K562 (cell line): ENCODE results near the gene SMIM12. TPM values are rescaled to one million over a fixed set of nuclear protein-coding genes. Genes with fewer than 3 reads are reported as not detected.

Source experiments
- FOXJ3 ChIP-seq: sonication (generic); formaldehyde crosslinking; IDR thresholded peaks from 2 replicates; pipeline ENCODE4 v1.4.0; 2020; ENCODE audit warnings: mild to moderate bottlenecking, missing genetic modification reagents
- MBD1 ChIP-seq: fragments of 250-450 bp; sonication (Bioruptor Pico); IDR thresholded peaks from 2 replicates; pipeline ENCODE4 v1.8.0; 2022; ENCODE audit warnings: inconsistent platforms
- NKRF ChIP-seq: fragments of 450-650 bp; IDR thresholded peaks from 2 replicates; pipeline ENCODE4 v1.6.1; 2016; ENCODE audit warnings: borderline replicate concordance
- SP2 ChIP-seq: IDR thresholded peaks from 2 replicates; pipeline ENCODE4 v1.6.1; 2011; ENCODE audit warnings: mild to moderate bottlenecking, low read depth, low read length, moderate library complexity; ENCODE audit not compliant: poor library complexity, severe bottlenecking; ENCODE audit errors: extremely low read depth
- ZBTB40 ChIP-seq, 2 experiments: fragments of 450-650 bp in 1 of 2; sonication (generic) in 1 of 2; formaldehyde crosslinking in 1 of 2; IDR thresholded peaks; 2 replicates each; pipeline versions ENCODE4 v1.7.1 to v1.9.0; 2016 to 2022; ENCODE audit warnings: inconsistent platforms in 1 of 2, mild to moderate bottlenecking in 1 of 2, missing genetic modification reagents in 1 of 2
- ZFX ChIP-seq: sonication (generic); formaldehyde crosslinking; IDR thresholded peaks from 2 replicates; pipeline ENCODE4 v1.8.0; 2022; ENCODE audit warnings: mild to moderate bottlenecking, missing genetic modification reagents, moderate library complexity
- ZNF224 ChIP-seq: sonication (generic); formaldehyde crosslinking; IDR thresholded peaks from 2 replicates; pipeline ENCODE4 v1.8.0; 2022; ENCODE audit warnings: mild to moderate bottlenecking, missing genetic modification reagents
- ZNF707 ChIP-seq: fragments of 250-450 bp; sonication (Bioruptor Pico); conservative IDR thresholded peaks from 2 replicates; pipeline ENCODE4 v1.8.0; 2022; ENCODE audit warnings: inconsistent platforms, mild to moderate bottlenecking, moderate library complexity
- polyA plus RNA-seq, 8 experiments: library from polyadenylated mRNA; depleted of rRNA in 4 of 8; stranded (reverse) in 5 of 8; unstranded in 3 of 8; fragments of >200 nt; fragmentation: Nextera tagmentation in 2 of 8; fragmentation: Illumina TruSeq in 1 of 8; extraction: Ambion mirVana in 2 of 8; extraction: Trizol in 1 of 8; gene quantifications; 2 replicates each; pipeline versions ENCODE4 v1.2.1 to v1.2.3, GENCODE V29; 2011 to 2014; ENCODE audit warnings: inconsistent platforms in 1 of 8, missing spikeins in 1 of 8
- total RNA-seq, 7 experiments: library from RNA; depleted of rRNA in 6 of 7; stranded (reverse); fragments of >200 nt in 6 of 7; fragmentation: Illumina TruSeq in 2 of 7; extraction: Trizol in 2 of 7; gene quantifications; 2 replicates each; pipeline versions ENCODE4 v1.2.1 to v1.2.3, GENCODE V29; 2011 to 2021; ENCODE audit warnings: low replicate concordance in 1 of 7

SMIM12 gene
- total and polyA plus RNA-seq, 9 of the 15 experiments (the other 6 are each of a cell fraction or from before 2014, with no cell fraction given), result 51.7 to 112 (median 63.9) TPM

- peak; percentile 93 for TF ChIP-seq ZBTB40 (IDR thresholded peaks at IDR 0.05)
- peak; percentile 40; the same call in 1 of the 2 replicates for TF ChIP-seq ZBTB40 (CRISPR knock-in tag; IDR thresholded peaks at IDR 0.05)
- peak; percentile 77 for TF ChIP-seq SP2
- TF ChIP-seq ZNF224, result peak; percentile 80; the same call in 1 of the 2 replicates
- no peak for TF ChIP-seq MBD1
- peak; percentile 87 for TF ChIP-seq ZFX (CRISPR knock-in tag)
- TF ChIP-seq FOXJ3 (CRISPR knock-in tag), result no peak
- TF ChIP-seq NKRF, result 0 out of 2 replicates have a peak, but pooled peaks have one; percentile 31
- no peak for TF ChIP-seq ZNF707 (CRISPR knock-in tag)
These were observed at the start of gene SMIM12 (continued) for GRCh38 chr1:34859446-34860200.
